ENCODE results near the gene SPOCD1. TPM values are rescaled to one million over a fixed set of nuclear protein-coding genes. Genes with fewer than 3 reads are reported as not detected.

Gene SPOCD1
- total and polyA plus RNA-seq, 2 donors from 2014 or later = 0.22 to 0.98 TPM

DNA sequence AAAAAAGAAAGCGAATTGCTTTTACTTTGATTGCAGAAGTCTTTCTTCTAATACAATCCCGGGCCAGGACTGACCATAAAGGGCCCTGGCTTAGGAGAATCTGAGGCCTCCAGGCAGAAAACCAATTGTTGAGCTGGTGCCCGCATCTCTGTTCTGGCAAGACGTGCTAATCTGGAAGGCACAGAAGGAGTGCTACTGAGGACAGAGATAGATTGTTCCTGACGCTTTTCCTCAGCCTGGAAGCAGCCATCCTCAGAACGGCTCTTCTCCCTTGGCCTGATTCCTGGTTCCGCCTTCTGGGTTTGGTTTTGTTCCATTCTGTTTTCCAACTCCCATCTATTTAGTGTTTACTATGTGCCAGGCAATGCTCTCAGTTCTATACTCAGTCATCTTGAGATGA lies 44.8 kb upstream of the SPOCD1 start:
- Histone ChIP-seq H3K4me1 (ENCODE audit: control insufficient read depth in 2 of 3, insufficient read depth in 2 of 3, low read depth in 1 of 3, low read length in 3 of 3) (no peaks in the 10 kb centered on the region), H3K9ac (ENCODE audit: low read length in 3 of 3) (no peak overlapping the region), H3K27me3 (ENCODE audit: control insufficient read depth, insufficient read depth, low read length) (no peaks in the 10 kb centered on the region), H3K4me3 (ENCODE audit: low read length in 3 of 3) (no peak overlapping the region), H3K9me3 (ENCODE audit: control insufficient read depth in 2 of 3, insufficient read depth in 1 of 3, low read length in 3 of 3) (no peaks in the 10 kb centered on the region), H3K36me3 (ENCODE audit: control insufficient read depth in 2 of 3, insufficient read depth in 3 of 3, low read length in 3 of 3) (no peaks in the 10 kb centered on the region), H3K27ac (ENCODE audit: low read depth in 2 of 2, low read length in 2 of 2) (no peak overlapping the region)
- intact Hi-C loops (cut with DNase I) = no loop called here
- FAIRE-seq = no peak
- DNase-seq = no peak
- TF ChIP-seq, protein P1, sequence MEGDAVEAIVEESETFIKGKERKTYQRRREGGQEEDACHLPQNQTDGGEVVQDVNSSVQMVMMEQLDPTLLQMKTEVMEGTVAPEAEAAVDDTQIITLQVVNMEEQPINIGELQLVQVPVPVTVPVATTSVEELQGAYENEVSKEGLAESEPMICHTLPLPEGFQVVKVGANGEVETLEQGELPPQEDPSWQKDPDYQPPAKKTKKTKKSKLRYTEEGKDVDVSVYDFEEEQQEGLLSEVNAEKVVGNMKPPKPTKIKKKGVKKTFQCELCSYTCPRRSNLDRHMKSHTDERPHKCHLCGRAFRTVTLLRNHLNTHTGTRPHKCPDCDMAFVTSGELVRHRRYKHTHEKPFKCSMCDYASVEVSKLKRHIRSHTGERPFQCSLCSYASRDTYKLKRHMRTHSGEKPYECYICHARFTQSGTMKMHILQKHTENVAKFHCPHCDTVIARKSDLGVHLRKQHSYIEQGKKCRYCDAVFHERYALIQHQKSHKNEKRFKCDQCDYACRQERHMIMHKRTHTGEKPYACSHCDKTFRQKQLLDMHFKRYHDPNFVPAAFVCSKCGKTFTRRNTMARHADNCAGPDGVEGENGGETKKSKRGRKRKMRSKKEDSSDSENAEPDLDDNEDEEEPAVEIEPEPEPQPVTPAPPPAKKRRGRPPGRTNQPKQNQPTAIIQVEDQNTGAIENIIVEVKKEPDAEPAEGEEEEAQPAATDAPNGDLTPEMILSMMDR (IDR thresholded peaks at IDR 0.05; ENCODE audit: borderline replicate concordance, extremely low read depth, insufficient read depth) = no peak

DNA sequence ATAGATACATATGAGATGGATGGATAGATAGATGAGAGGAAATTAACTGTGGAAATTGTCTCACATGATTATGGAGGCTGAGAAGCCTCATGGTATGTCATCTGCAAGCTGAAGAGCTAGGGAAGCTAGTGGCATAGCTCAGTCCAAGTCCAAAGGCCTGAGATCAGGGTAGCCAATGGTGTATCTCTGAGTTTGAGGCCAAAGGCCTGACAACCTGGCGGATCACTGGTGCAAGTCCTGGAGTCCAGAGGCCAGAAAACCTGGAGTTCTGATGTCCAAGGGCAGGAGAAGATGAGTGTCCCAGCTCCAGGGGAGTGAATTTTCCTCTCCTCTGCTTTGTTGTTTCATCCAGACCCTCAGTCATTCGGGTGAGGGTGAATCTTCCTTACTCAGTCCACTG lies 43.9 kb upstream of the SPOCD1 start:
- no peaks in the 10 kb centered on the region for H3K4me1 ChIP-seq (ENCODE audit: control insufficient read depth in 2 of 3, insufficient read depth in 2 of 3, low read depth in 1 of 3, low read length in 3 of 3)
- no peak overlapping the region for H3K9ac ChIP-seq (ENCODE audit: low read length in 3 of 3)
- no peaks in the 10 kb centered on the region for H3K27me3 ChIP-seq (ENCODE audit: control insufficient read depth, insufficient read depth, low read length)
- no peaks in the 10 kb centered on the region for H3K9me3 ChIP-seq (ENCODE audit: control insufficient read depth in 2 of 3, insufficient read depth in 1 of 3, low read length in 3 of 3)
- no peaks in the 10 kb centered on the region for H3K36me3 ChIP-seq (ENCODE audit: control insufficient read depth in 2 of 3, insufficient read depth in 3 of 3, low read length in 3 of 3)
- H3K4me3 ChIP-seq (ENCODE audit: low read length in 3 of 3) = no peak overlapping the region
- TF ChIP-seq, protein P1 (IDR thresholded peaks at IDR 0.05; ENCODE audit: borderline replicate concordance, extremely low read depth, insufficient read depth) = no peak
- no peak overlapping the region for H3K27ac ChIP-seq (ENCODE audit: low read depth in 2 of 2, low read length in 2 of 2)
- intact Hi-C loops (cut with DNase I) = no loop called here
- DNase-seq (no peak), FAIRE-seq (no peak)

DNA sequence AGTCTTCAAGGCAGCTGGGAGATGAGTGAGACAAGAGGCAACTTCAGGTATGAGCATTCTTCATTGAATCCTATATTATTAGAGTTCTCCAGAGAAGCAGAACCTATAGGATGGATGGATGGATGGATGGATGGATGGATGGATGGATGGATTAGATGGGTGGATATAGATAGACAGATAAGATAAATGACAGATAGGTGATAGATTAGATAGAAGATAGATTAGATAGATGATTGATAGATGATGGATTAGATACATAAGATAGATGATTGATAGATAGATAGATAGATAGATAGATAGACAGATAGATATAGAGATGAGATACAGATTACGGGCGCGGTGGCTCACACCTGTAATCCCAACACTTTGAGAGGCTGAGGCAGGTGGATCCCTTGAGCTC lies 43.2 kb upstream of the SPOCD1 start:
- H3K27ac ChIP-seq (ENCODE audit: low read depth in 2 of 2, low read length in 2 of 2) = no peak overlapping the region
- TF ChIP-seq, protein P1 (IDR thresholded peaks at IDR 0.05; ENCODE audit: borderline replicate concordance, extremely low read depth, insufficient read depth) = no peak
- H3K4me1 ChIP-seq (ENCODE audit: control insufficient read depth in 2 of 3, insufficient read depth in 2 of 3, low read depth in 1 of 3, low read length in 3 of 3) = no peaks in the 10 kb centered on the region
- no peak overlapping the region for H3K4me3 ChIP-seq (ENCODE audit: low read length in 3 of 3)
- H3K27me3 ChIP-seq (ENCODE audit: control insufficient read depth, insufficient read depth, low read length) = no peaks in the 10 kb centered on the region
- no peak overlapping the region for H3K9ac ChIP-seq (ENCODE audit: low read length in 3 of 3)
- no peaks in the 10 kb centered on the region for H3K9me3 ChIP-seq (ENCODE audit: control insufficient read depth in 2 of 3, insufficient read depth in 1 of 3, low read length in 3 of 3)
- FAIRE-seq (no peak), DNase-seq (no peak)
- intact Hi-C loops (cut with DNase I) = no loop called here
- no peaks in the 10 kb centered on the region for H3K36me3 ChIP-seq (ENCODE audit: control insufficient read depth in 2 of 3, insufficient read depth in 3 of 3, low read length in 3 of 3)

DNA sequence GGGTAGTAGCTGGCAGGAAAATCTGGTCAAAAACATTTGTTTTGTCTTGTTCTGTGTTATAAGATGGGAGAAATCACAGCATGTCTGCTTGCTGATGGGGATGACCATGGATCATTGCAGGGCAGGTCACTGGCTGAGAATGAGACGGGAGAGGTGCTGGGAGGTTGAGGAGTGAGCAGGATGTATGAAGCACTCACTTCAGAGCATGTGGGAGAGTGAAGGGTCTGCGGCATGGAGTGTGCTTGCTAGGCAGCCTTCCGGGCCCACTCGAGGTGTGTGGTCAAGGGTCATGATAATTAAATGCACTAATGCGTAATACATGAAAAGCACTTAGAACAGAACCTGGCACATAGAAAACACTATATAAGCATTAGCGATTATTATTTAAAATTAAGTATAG lies 42.0 kb upstream of the SPOCD1 start:
- Histone ChIP-seq H3K9ac (ENCODE audit: low read length in 3 of 3) (no peak overlapping the region), H3K27me3 (ENCODE audit: control insufficient read depth, insufficient read depth, low read length) (no peaks in the 10 kb centered on the region), H3K4me3 (ENCODE audit: low read length in 3 of 3) (no peak overlapping the region), H3K9me3 (ENCODE audit: control insufficient read depth in 2 of 3, insufficient read depth in 1 of 3, low read length in 3 of 3) (no peaks in the 10 kb centered on the region), H3K36me3 (ENCODE audit: control insufficient read depth in 2 of 3, insufficient read depth in 3 of 3, low read length in 3 of 3) (no peaks in the 10 kb centered on the region), H3K27ac (ENCODE audit: low read depth in 2 of 2, low read length in 2 of 2) (no peak overlapping the region), H3K4me1 (ENCODE audit: control insufficient read depth in 2 of 3, insufficient read depth in 2 of 3, low read depth in 1 of 3, low read length in 3 of 3) (no peaks in the 10 kb centered on the region)
- FAIRE-seq (no peak), DNase-seq (no peak)
- intact Hi-C loops (cut with DNase I) = no loop called here
- TF ChIP-seq, protein P1 (IDR thresholded peaks at IDR 0.05; ENCODE audit: borderline replicate concordance, extremely low read depth, insufficient read depth) = no peak

All from kidney (tissue), 14 donors.